HEK293 (cell line): ENCODE results near the gene KITLG.

ENCODE experiments used
- CTCF ChIA-PET: fragments of 350-600 bp; formaldehyde crosslinking; extraction: SDS; loops from one replicate; lab custom pipeline; 2021; ENCODE audit warnings: antibody characterized with exemption; lab: Yijun Ruan, JAX
- POLR2A ChIA-PET: fragments of 300-600 bp; formaldehyde crosslinking; extraction: SDS; loops from one replicate; lab custom pipeline; 2020; ENCODE audit warnings: antibody characterized with exemption, inconsistent platforms; lab: Yijun Ruan, JAX
- H3K27ac ChIP-seq: fragments of 200-500 bp; sonication (Bioruptor generic); 2 replicates; pipeline ENCODE4 v1.5.1; 2014; ENCODE audit warnings: low read depth, low read length, control low read depth, inconsistent platforms; ENCODE audit errors: extremely low read depth
- H3K36me3 ChIP-seq, 2 experiments: fragments of 200-500 bp in 1 of 2; sonication (Bioruptor generic) in 1 of 2; 1 replicate in 1 of 2; 2 replicates in 1 of 2; pipeline ENCODE4 v1.5.1; 2014 to 2017; ENCODE audit warnings: inconsistent platforms in 2 of 2, low read length in 2 of 2; ENCODE audit not compliant: control insufficient read depth in 2 of 2, insufficient read depth in 1 of 2
- H3K4me1 ChIP-seq: fragments of 200-500 bp; sonication (Bioruptor generic); 2 replicates; pipeline ENCODE4 v1.5.1; 2014; ENCODE audit warnings: mild to moderate bottlenecking, low read length, inconsistent platforms; ENCODE audit not compliant: control insufficient read depth, insufficient read depth
- H3K4me3 ChIP-seq: 2 replicates; pipeline ENCODE4 v1.5.1; 2011; ENCODE audit warnings: low read depth, mild to moderate bottlenecking, control low read depth, low read length, moderate library complexity
- H3K9me3 ChIP-seq: fragments of 200-500 bp; sonication (Bioruptor generic); 2 replicates; pipeline ENCODE4 v1.5.1; 2014; ENCODE audit warnings: low read depth, low read length, inconsistent platforms; ENCODE audit not compliant: control insufficient read depth, insufficient read depth
- CTCF ChIP-seq: fragments of 450-650 bp; formaldehyde crosslinking; IDR thresholded peaks from 2 replicates; pipeline ENCODE4 v1.5.1; 2016; ENCODE audit warnings: missing biosample characterization, missing genetic modification characterization
- ELK4 ChIP-seq: IDR thresholded peaks from 2 replicates; pipeline ENCODE4 v1.6.1; 2011; ENCODE audit warnings: mild to moderate bottlenecking, low read depth, low read length, borderline replicate concordance
- FEZF1 ChIP-seq: fragments of 450-650 bp; formaldehyde crosslinking; IDR thresholded peaks from 2 replicates; pipeline ENCODE4 v1.5.1; 2016; ENCODE audit warnings: missing biosample characterization, missing genetic modification characterization
- GFI1B ChIP-seq: fragments of 450-650 bp; formaldehyde crosslinking; IDR thresholded peaks from 2 replicates; pipeline ENCODE4 v1.5.1; 2016; ENCODE audit warnings: missing biosample characterization, missing genetic modification characterization
- GLIS1 ChIP-seq: fragments of 450-650 bp; formaldehyde crosslinking; IDR thresholded peaks from 2 replicates; pipeline ENCODE4 v1.5.1; 2016; ENCODE audit warnings: missing biosample characterization, missing genetic modification characterization
- INSM2 ChIP-seq: fragments of 450-650 bp; formaldehyde crosslinking; IDR thresholded peaks from 2 replicates; pipeline ENCODE4 v1.5.1; 2016; ENCODE audit warnings: missing biosample characterization, missing genetic modification characterization
- SCRT2 ChIP-seq: fragments of 450-650 bp; formaldehyde crosslinking; IDR thresholded peaks from 2 replicates; pipeline ENCODE4 v1.5.1; 2016; ENCODE audit warnings: missing biosample characterization, missing genetic modification characterization
- TRIM28 ChIP-seq: IDR thresholded peaks from 2 replicates; pipeline ENCODE4 v1.6.1; 2011; ENCODE audit warnings: low read length, control low read depth, borderline replicate concordance
- ZIC2 ChIP-seq: fragments of 450-650 bp; formaldehyde crosslinking; IDR thresholded peaks from 2 replicates; pipeline ENCODE4 v1.5.1; 2016; ENCODE audit warnings: missing biosample characterization, missing genetic modification characterization
- ZNF112 ChIP-seq: fragments of 450-650 bp; formaldehyde crosslinking; IDR thresholded peaks from 2 replicates; pipeline ENCODE4 v1.5.0; 2017; ENCODE audit warnings: missing biosample characterization, missing genetic modification characterization
- ZNF202 ChIP-seq: fragments of 450-650 bp; formaldehyde crosslinking; IDR thresholded peaks from 2 replicates; pipeline ENCODE4 v1.5.1; 2016; ENCODE audit warnings: missing biosample characterization, missing genetic modification characterization, borderline replicate concordance
- ZNF248 ChIP-seq: fragments of 450-650 bp; formaldehyde crosslinking; IDR thresholded peaks from 2 replicates; pipeline ENCODE4 v1.5.1; 2017; ENCODE audit warnings: missing biosample characterization, missing genetic modification characterization
- ZNF280C ChIP-seq: fragments of 450-650 bp; formaldehyde crosslinking; IDR thresholded peaks from 2 replicates; pipeline ENCODE4 v1.5.1; 2016; ENCODE audit warnings: missing biosample characterization, missing genetic modification characterization
- ZNF292 ChIP-seq: fragments of 450-650 bp; formaldehyde crosslinking; IDR thresholded peaks from 2 replicates; pipeline ENCODE4 v1.5.1; 2016; ENCODE audit warnings: low read depth, missing biosample characterization, missing genetic modification characterization, borderline replicate concordance
- ZNF335 ChIP-seq: fragments of 450-650 bp; formaldehyde crosslinking; conservative IDR thresholded peaks from 2 replicates; pipeline ENCODE4 v1.5.1; 2016; ENCODE audit warnings: missing biosample characterization, missing genetic modification characterization
- ZNF391 ChIP-seq: fragments of 450-650 bp; formaldehyde crosslinking; IDR thresholded peaks from 2 replicates; pipeline ENCODE4 v1.5.1; 2016; ENCODE audit warnings: low read depth, missing biosample characterization, missing genetic modification characterization, borderline replicate concordance
- ZNF416 ChIP-seq: fragments of 450-650 bp; formaldehyde crosslinking; IDR thresholded peaks from 2 replicates; pipeline ENCODE4 v1.5.1; 2016; ENCODE audit warnings: missing biosample characterization, missing genetic modification characterization
- ZNF423 ChIP-seq: fragments of 450-650 bp; formaldehyde crosslinking; IDR thresholded peaks from 2 replicates; pipeline ENCODE4 v1.5.1; 2016; ENCODE audit warnings: missing biosample characterization, missing genetic modification characterization
- ZNF48 ChIP-seq: fragments of 450-650 bp; formaldehyde crosslinking; IDR thresholded peaks from 2 replicates; pipeline ENCODE4 v1.5.1; 2016; ENCODE audit warnings: missing biosample characterization, missing genetic modification characterization
- ZNF549 ChIP-seq: fragments of 450-650 bp; IDR thresholded peaks from 2 replicates; pipeline ENCODE4 v1.5.1; 2018; ENCODE audit warnings: missing biosample characterization, missing genetic modification characterization, mild to moderate bottlenecking, inconsistent platforms, moderate library complexity
- ZNF600 ChIP-seq: fragments of 450-650 bp; formaldehyde crosslinking; IDR thresholded peaks from 2 replicates; pipeline ENCODE4 v1.5.1; 2016; ENCODE audit warnings: missing biosample characterization, missing genetic modification characterization
- ZNF654 ChIP-seq: fragments of 450-650 bp; formaldehyde crosslinking; IDR thresholded peaks from 2 replicates; pipeline ENCODE4 v1.5.1; 2016; ENCODE audit warnings: low read depth, missing biosample characterization, missing genetic modification characterization
- ZSCAN18 ChIP-seq: fragments of 450-650 bp; formaldehyde crosslinking; IDR thresholded peaks from 2 replicates; pipeline ENCODE4 v1.5.1; 2016; ENCODE audit warnings: missing biosample characterization, missing genetic modification characterization

Gene KITLG

GRCh38 chr12:88450136-88450535, 130.1 kb downstream of the KITLG start:
- POLR2A ChIA-PET: no interaction called here
- H3K27ac ChIP-seq: no peak overlapping the region
- 0 out of 2 replicates have a peak, but pooled peaks cover 6% of the 10 kb centered on the region for H3K4me1 ChIP-seq
- CTCF ChIA-PET: no interaction called here
- no peaks in the 10 kb centered on the region for H3K36me3 ChIP-seq
- H3K9me3 ChIP-seq: no peaks in the 10 kb centered on the region
- no peak overlapping the region for H3K4me3 ChIP-seq
- TF ChIP-seq ZNF391: no peak
- no peak for TF ChIP-seq ZNF48 (tag by site-specific recombination)
- no peak for TF ChIP-seq CTCF (tag by site-specific recombination)
- TF ChIP-seq ZSCAN18 (tag by site-specific recombination): no peak
- no peak for TF ChIP-seq INSM2
- TF ChIP-seq ZNF292 (tag by site-specific recombination): no peak
- TF ChIP-seq ZNF280C (tag by site-specific recombination): no peak
- no peak for TF ChIP-seq ZNF202 (tag by site-specific recombination)
- no peak for TF ChIP-seq ZNF416 (tag by site-specific recombination)
- TF ChIP-seq ZNF654 (tag by site-specific recombination): no peak

- POLR2A ChIA-PET: interaction anchor here (1.5 kb wide), 1 partner anchor 132 kb away, joined by 7 read pairs; the partner anchor contains the start of gene KITLG
- no peaks in the 10 kb centered on the region for H3K36me3 ChIP-seq
- no peaks in the 10 kb centered on the region for H3K9me3 ChIP-seq
- no peak overlapping the region for H3K4me3 ChIP-seq
- CTCF ChIA-PET: no interaction called here
- no peak overlapping the region for H3K27ac ChIP-seq
- 0 out of 2 replicates have a peak, but pooled peaks cover 6% of the 10 kb centered on the region for H3K4me1 ChIP-seq
- TF ChIP-seq ZNF416 (tag by site-specific recombination): no peak
- no peak for TF ChIP-seq ZNF423 (tag by site-specific recombination)
- TF ChIP-seq GLIS1 (tag by site-specific recombination): peak; percentile 90
- no peak for TF ChIP-seq ZNF248 (tag by site-specific recombination)
- TF ChIP-seq TRIM28: no peak
- TF ChIP-seq GFI1B (tag by site-specific recombination): 0 out of 2 replicates have a peak, but pooled peaks have one; percentile 65
- no peak for TF ChIP-seq ZNF112 (tag by site-specific recombination)
- TF ChIP-seq ZNF600 (tag by site-specific recombination): no peak
- TF ChIP-seq ZIC2 (tag by site-specific recombination): peak; percentile 80
- TF ChIP-seq FEZF1 (tag by site-specific recombination): peak; percentile 68
- TF ChIP-seq ZNF335 (tag by site-specific recombination): peak; percentile 30; the same call in 1 of the 2 replicates
- no peak for TF ChIP-seq ZNF549 (tag by site-specific recombination)
- 0 out of 2 replicates have a peak, but pooled peaks have one; percentile 12 for TF ChIP-seq SCRT2 (tag by site-specific recombination)
- no peak for TF ChIP-seq ELK4
- TF ChIP-seq ZNF280C (tag by site-specific recombination): no peak
Observed at GRCh38 chr12:88448337-88448915, 131.8 kb downstream of the KITLG start.
